Upper lobe of left lung (tissue), 6 donors: ENCODE measurements around the gene MACROH2A2. TPM values are rescaled to one million over a fixed set of nuclear protein-coding genes. Genes with fewer than 3 reads are reported as not detected.
A peak's percentile ranks its signal among the peaks of the same experiment; 100 is the strongest.

ENCODE experiments used
- ATAC-seq, 2 donors: fragments of 200-7000 bp; cut with Tn5 transposase; one replicate each; pipeline ENCODE4 v1.9.1; 2022; ENCODE audit warnings: mild to moderate bottlenecking in 2 of 2, moderate library complexity in 2 of 2; ENCODE audit not compliant: low FRiP score in 2 of 2
- DNase-seq, 2 donors: peaks; one replicate each; pipeline ENCODE4 v3.0.0-alpha.2; 2019 to 2020
- H3K27ac ChIP-seq, 4 donors: fragments of 200-600 bp; sonication (generic); one replicate each; pipeline ENCODE4 v1.5.1; 2016 to 2019
- H3K27me3 ChIP-seq, 4 donors: fragments of 200-600 bp; sonication (generic); one replicate each; pipeline ENCODE4 v1.5.1; 2017 to 2019
- H3K36me3 ChIP-seq, 4 donors: fragments of 200-600 bp; sonication (generic); one replicate each; pipeline ENCODE4 v1.5.1; 2016 to 2019
- H3K4me1 ChIP-seq, 4 donors: fragments of 200-600 bp; sonication (generic); one replicate each; pipeline ENCODE4 v1.5.1; 2018 to 2019
- H3K4me3 ChIP-seq, 4 donors: fragments of 200-600 bp; sonication (generic); one replicate each; pipeline ENCODE4 v1.5.1; 2017 to 2019; ENCODE audit warnings: mild to moderate bottlenecking in 2 of 4, moderate library complexity in 1 of 4
- H3K9me3 ChIP-seq, 4 donors: fragments of 200-600 bp; sonication (generic); one replicate each; pipeline ENCODE4 v1.5.1; 2018 to 2019
- CTCF ChIP-seq, 6 experiments: fragments of 450-650 bp in 4 of 6; fragments of 200-600 bp in 2 of 6; sonication (generic) in 2 of 6; IDR thresholded peaks; one replicate each; pipeline ENCODE4 v1.5.1; 2016 to 2019; ENCODE audit warnings: antibody characterized with exemption in 6 of 6
- EP300 ChIP-seq, 4 donors: sonication (generic); formaldehyde crosslinking; IDR thresholded peaks; one replicate each; pipeline ENCODE4 v1.5.1; 2017; ENCODE audit warnings: antibody characterized with exemption in 4 of 4, control low read depth in 2 of 4
- POLR2A ChIP-seq, 4 donors: fragments of 450-650 bp; IDR thresholded peaks; one replicate each; pipeline ENCODE4 v1.5.1; 2016 to 2017; ENCODE audit warnings: antibody characterized with exemption in 4 of 4, mild to moderate bottlenecking in 2 of 4
- POLR2AphosphoS5 ChIP-seq, 2 donors: sonication (generic); formaldehyde crosslinking; IDR thresholded peaks; one replicate each; pipeline ENCODE4 v1.5.1; 2017; ENCODE audit warnings: antibody characterized with exemption in 2 of 2
- whole genome bisulfite sequencing, 2 donors: methylation state at CpG; one replicate each; pipeline ENCODE4 v1.1.5; 2017 to 2018; 5-methylcytosine and 5-hydroxymethylcytosine counted together
- total RNA-seq, 6 donors: library from RNA; depleted of rRNA in 4 of 6; stranded (reverse); fragments of >200 nt in 4 of 6; gene quantifications; one replicate each; pipeline versions ENCODE4 v1.1.0 to v1.2.1, GENCODE V29; 2016 to 2021
- donor health status: DM: no; HTN: no; CAD: no; lungs with moderate emphysema.
- donor health status: DM: no; HTN: yes; CAD: no; lungs with severe emphysema.

The MACROH2A2 gene
- total RNA-seq, 6 donors from 2014 or later = 5.2 to 10.9 (median 7.1) TPM

GRCh38 chr10:70067586-70067985 lies 14.9 kb downstream of the MACROH2A2 start:
- Histone ChIP-seq H3K4me1 (no peaks in the 10 kb centered on the region), H3K4me3 (no peak overlapping the region), H3K9me3 (no peaks in the 10 kb centered on the region), H3K27ac (no peak overlapping the region), H3K36me3 (no peaks in the 10 kb centered on the region), H3K27me3 (no peaks in the 10 kb centered on the region)
- DNase-seq (no peak), ATAC-seq (no peak)
- 86 to 90% methylated on average over 2 of the region's 2 CpGs for WGBS, 2 donors
- TF ChIP-seq POLR2A (IDR thresholded peaks at IDR 0.05) = no peak
- no peak for TF ChIP-seq CTCF (IDR thresholded peaks at IDR 0.05)
- no peak for TF ChIP-seq POLR2AphosphoS5 (IDR thresholded peaks at IDR 0.05)
- no peak for TF ChIP-seq EP300 (IDR thresholded peaks at IDR 0.05)

- no peak for ATAC-seq
- H3K27ac ChIP-seq = no peak overlapping the region
- H3K9me3 ChIP-seq = no peaks in the 10 kb centered on the region
- H3K27me3 ChIP-seq = no peaks in the 10 kb centered on the region
- H3K4me1 ChIP-seq = no peaks in the 10 kb centered on the region
- TF ChIP-seq CTCF (IDR thresholded peaks at IDR 0.05) = no peak
- no peak for TF ChIP-seq POLR2A (IDR thresholded peaks at IDR 0.05)
- WGBS, 2 donors = 95% methylated on average over 10 of the region's 10 CpGs
- DNase-seq = no peak
- H3K4me3 ChIP-seq = no peak overlapping the region
- H3K36me3 ChIP-seq = no peaks in the 10 kb centered on the region
Observed at GRCh38 chr10:70068925-70069324, 16.3 kb downstream of the MACROH2A2 start.

GRCh38 chr10:70069346-70069745 lies 16.7 kb downstream of the MACROH2A2 start:
- WGBS, 2 donors = 82 to 84% methylated on average over 5 of the region's 5 CpGs
- no peak for TF ChIP-seq POLR2A (IDR thresholded peaks at IDR 0.05)
- TF ChIP-seq EP300 (IDR thresholded peaks at IDR 0.05) = no peak
- TF ChIP-seq POLR2AphosphoS5 (IDR thresholded peaks at IDR 0.05) = no peak
- no peak for TF ChIP-seq CTCF (IDR thresholded peaks at IDR 0.05)

GRCh38 chr10:70070834-70071233 lies 18.2 kb downstream of the MACROH2A2 start:
- Histone ChIP-seq H3K9me3 (no peaks in the 10 kb centered on the region), H3K4me3 (no peak overlapping the region), H3K27me3 (no peaks in the 10 kb centered on the region), H3K27ac (no peak overlapping the region), H3K4me1 (no peaks in the 10 kb centered on the region), H3K36me3 (no peaks in the 10 kb centered on the region)
- DNase-seq = peak in 1 of 2 donors; percentile 33
- TF ChIP-seq EP300 (IDR thresholded peaks at IDR 0.05) = no peak
- no peak for TF ChIP-seq POLR2AphosphoS5 (IDR thresholded peaks at IDR 0.05)
- no peak for TF ChIP-seq POLR2A (IDR thresholded peaks at IDR 0.05)
- TF ChIP-seq CTCF (IDR thresholded peaks at IDR 0.05) = no peak
- 94 to 97% methylated on average over 11 of the region's 11 CpGs for whole genome bisulfite sequencing, 2 donors
- ATAC-seq = no peak

More at GRCh38 chr10:70069346-70069745, 16.7 kb downstream of the MACROH2A2 start:
- Histone ChIP-seq H3K27me3 (no peaks in the 10 kb centered on the region), H3K9me3 (no peaks in the 10 kb centered on the region), H3K4me3 (no peak overlapping the region), H3K36me3 (no peaks in the 10 kb centered on the region), H3K27ac (no peak overlapping the region), H3K4me1 (no peaks in the 10 kb centered on the region)
- no peak for DNase-seq
- no peak for ATAC-seq

- WGBS, 2 donors = 88 to 91% methylated on average over 2 of the region's 2 CpGs
Observed at GRCh38 chr10:70074165-70074564, 21.5 kb downstream of the MACROH2A2 start.

More at GRCh38 chr10:70074165-70074564, 21.5 kb downstream of the MACROH2A2 start:
- H3K27me3 ChIP-seq = no peaks in the 10 kb centered on the region
- no peak overlapping the region for H3K4me3 ChIP-seq
- H3K36me3 ChIP-seq = no peaks in the 10 kb centered on the region
- DNase-seq = no peak
- no peak for ATAC-seq
- no peaks in the 10 kb centered on the region for H3K4me1 ChIP-seq
- TF ChIP-seq POLR2A (IDR thresholded peaks at IDR 0.05) (no peak), EP300 (IDR thresholded peaks at IDR 0.05) (no peak), POLR2AphosphoS5 (IDR thresholded peaks at IDR 0.05) (no peak), CTCF (IDR thresholded peaks at IDR 0.05) (no peak)
- H3K27ac ChIP-seq = no peak overlapping the region
- no peaks in the 10 kb centered on the region for H3K9me3 ChIP-seq
